ENCODE measurements around the gene BCKDHA.

BCKDHA gene

GRCh38 chr19:41442473-41443355, 45.1 kb downstream of the BCKDHA start, which contains the start of gene ERICH4:
TSS of gene ERICH4 (plus strand) at chr19:41443156. CDS start at chr19:41443170, 14 bp downstream.
- TF ChIP-seq CTCF (IDR thresholded peaks at IDR 0.05), result no peak

- no peak for TF ChIP-seq CTCF (IDR thresholded peaks at IDR 0.05)
Measured at GRCh38 chr19:41443813-41444455, 46.3 kb downstream of the BCKDHA start.

- TF ChIP-seq CTCF (IDR thresholded peaks at IDR 0.05), result no peak
Measured at GRCh38 chr19:41445575-41445974, 48.0 kb downstream of the BCKDHA start.

GRCh38 chr19:41447732-41448332, 50.2 kb downstream of the BCKDHA start:
- TF ChIP-seq CTCF (IDR thresholded peaks at IDR 0.05), result no peak

- TF ChIP-seq CTCF (IDR thresholded peaks at IDR 0.05), result peak; percentile 74
Measured at GRCh38 chr19:41449079-41449864, 51.7 kb downstream of the BCKDHA start.

- TF ChIP-seq CTCF (IDR thresholded peaks at IDR 0.05), result no peak
Measured at GRCh38 chr19:41449865-41450178, 52.2 kb downstream of the BCKDHA start.

- TF ChIP-seq CTCF (IDR thresholded peaks at IDR 0.05), result no peak
Measured at GRCh38 chr19:41452584-41453275, 55.1 kb downstream of the BCKDHA start.
